KOPT-K1 (cell line): ENCODE measurements around the gene OCA2.

Experiments used
- H3K27ac ChIP-seq: fragments of 200-600 bp; sonication (generic); 2 replicates; pipeline ENCODE4 v1.5.1; 2016; ENCODE audit warnings: antibody characterized with exemption, mild to moderate bottlenecking, low read depth, low read length; ENCODE audit not compliant: poor library complexity, severe bottlenecking
- H3K36me3 ChIP-seq: fragments of 200-600 bp; sonication (generic); 2 replicates; pipeline ENCODE4 v1.5.1; 2017; ENCODE audit warnings: antibody characterized with exemption, mild to moderate bottlenecking, low read length, moderate library complexity; ENCODE audit not compliant: insufficient read depth
- H3K9me3 ChIP-seq: fragments of 200-600 bp; sonication (generic); 2 replicates; pipeline ENCODE4 v1.5.1; 2017; ENCODE audit warnings: antibody characterized with exemption, low read length, mild to moderate bottlenecking; ENCODE audit not compliant: insufficient read depth, poor library complexity, severe bottlenecking

OCA2 gene

DNA sequence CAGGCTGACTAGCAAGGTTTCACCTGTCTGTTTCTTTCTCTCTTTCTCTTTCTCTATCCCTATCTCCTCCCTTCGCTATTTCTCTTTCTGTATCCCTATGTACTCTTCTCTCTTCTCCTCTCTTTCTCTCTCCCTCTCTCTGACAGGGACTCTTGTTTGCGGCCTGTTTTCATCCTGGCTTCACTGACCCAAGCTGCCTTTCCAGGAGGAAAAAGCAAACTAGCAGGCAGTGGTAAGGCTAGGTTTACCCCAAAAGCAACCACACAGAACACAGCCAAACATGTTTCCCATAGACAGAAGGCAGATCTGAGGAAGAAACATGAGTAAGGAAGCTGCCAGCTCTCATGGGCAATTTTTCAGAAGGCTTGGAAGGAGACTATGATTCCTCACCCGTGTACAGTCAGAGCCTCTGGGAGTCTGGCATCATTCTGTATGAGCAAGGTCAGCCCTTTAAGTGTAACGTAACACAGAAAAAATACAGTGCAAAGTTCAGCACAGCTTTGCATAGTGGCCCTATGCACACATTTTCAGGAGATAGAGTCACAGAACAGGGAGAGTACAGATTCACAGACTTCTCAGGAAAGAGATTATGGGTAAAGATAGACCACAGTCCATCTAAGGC lies 61.0 kb downstream of the OCA2 start:
- Histone ChIP-seq H3K27ac (no peak overlapping the region), H3K36me3 (no peaks in the 10 kb centered on the region), H3K9me3 (no peaks in the 10 kb centered on the region)

GRCh38 chr15:28033443-28033842 lies 65.7 kb downstream of the OCA2 start:
- Histone ChIP-seq H3K27ac (no peak overlapping the region), H3K36me3 (no peaks in the 10 kb centered on the region), H3K9me3 (no peaks in the 10 kb centered on the region)

DNA sequence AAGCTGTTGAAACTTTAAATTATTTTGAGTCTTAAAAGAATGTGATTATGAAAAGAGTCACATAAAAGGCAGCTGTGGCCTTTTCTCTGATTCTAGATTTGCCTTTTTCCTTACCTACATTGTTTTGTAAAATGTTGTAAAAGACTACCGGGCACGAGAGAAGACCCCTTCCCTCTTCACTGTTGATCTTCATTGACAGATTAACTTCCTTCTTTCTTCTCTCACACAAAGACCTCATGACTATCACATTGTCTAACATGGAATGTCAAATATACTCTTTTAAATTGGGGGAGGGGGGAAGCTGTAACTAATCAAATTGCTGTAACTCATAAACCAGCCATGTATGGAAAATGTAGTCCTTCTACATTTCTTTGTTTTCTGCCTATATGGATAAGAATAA lies 68.3 kb downstream of the OCA2 start:
- no peaks in the 10 kb centered on the region for H3K9me3 ChIP-seq
- H3K36me3 ChIP-seq = no peaks in the 10 kb centered on the region
- H3K27ac ChIP-seq = no peak overlapping the region

- no peaks in the 10 kb centered on the region for H3K36me3 ChIP-seq
- no peaks in the 10 kb centered on the region for H3K9me3 ChIP-seq
- H3K27ac ChIP-seq = no peak overlapping the region
Measured at GRCh38 chr15:28027714-28028076, 71.4 kb downstream of the OCA2 start.

GRCh38 chr15:28026764-28027713 lies 72.1 kb downstream of the OCA2 start:
- H3K27ac ChIP-seq = no peak overlapping the region
- H3K9me3 ChIP-seq = no peaks in the 10 kb centered on the region
- no peaks in the 10 kb centered on the region for H3K36me3 ChIP-seq

GRCh38 chr15:28026221-28026620 lies 72.9 kb downstream of the OCA2 start:
- no peaks in the 10 kb centered on the region for H3K36me3 ChIP-seq
- no peak overlapping the region for H3K27ac ChIP-seq
- no peaks in the 10 kb centered on the region for H3K9me3 ChIP-seq

- H3K9me3 ChIP-seq = no peaks in the 10 kb centered on the region
- no peak overlapping the region for H3K27ac ChIP-seq
- H3K36me3 ChIP-seq = no peaks in the 10 kb centered on the region
Measured at GRCh38 chr15:28025413-28025812, 73.7 kb downstream of the OCA2 start.

GRCh38 chr15:28024889-28025250 lies 74.2 kb downstream of the OCA2 start:
- H3K27ac ChIP-seq = no peak overlapping the region
- no peaks in the 10 kb centered on the region for H3K9me3 ChIP-seq

GRCh38 chr15:28023933-28024888 lies 74.9 kb downstream of the OCA2 start:
- no peaks in the 10 kb centered on the region for H3K9me3 ChIP-seq
- no peak overlapping the region for H3K27ac ChIP-seq
- H3K36me3 ChIP-seq = no peaks in the 10 kb centered on the region

More at GRCh38 chr15:28024889-28025250, 74.2 kb downstream of the OCA2 start:
- H3K36me3 ChIP-seq = no peaks in the 10 kb centered on the region

- no peak overlapping the region for H3K27ac ChIP-seq
- no peaks in the 10 kb centered on the region for H3K9me3 ChIP-seq
- H3K36me3 ChIP-seq = no peaks in the 10 kb centered on the region
Measured at GRCh38 chr15:28023422-28023821, 75.7 kb downstream of the OCA2 start.

DNA sequence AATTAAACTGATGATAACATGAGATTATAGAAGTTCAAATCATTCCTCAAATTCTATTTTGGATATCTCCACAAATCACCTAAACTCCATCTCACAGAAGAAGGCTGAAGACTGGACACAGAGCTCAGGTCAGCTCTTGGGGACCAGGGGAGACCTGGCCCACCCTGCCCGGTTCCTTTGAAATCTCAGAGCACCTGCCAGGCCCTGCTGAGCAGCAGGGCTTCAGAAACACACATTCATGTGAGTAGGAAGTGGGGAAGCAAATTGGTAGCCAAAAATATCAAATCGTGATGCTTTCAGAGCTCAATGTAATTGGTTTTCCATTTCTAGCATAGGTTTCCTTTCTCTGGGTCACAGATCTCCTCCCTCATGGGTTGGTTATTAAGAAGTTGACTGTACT lies 76.2 kb downstream of the OCA2 start:
- Histone ChIP-seq H3K36me3 (no peaks in the 10 kb centered on the region), H3K27ac (no peak overlapping the region), H3K9me3 (no peaks in the 10 kb centered on the region)

GRCh38 chr15:28022181-28022580 lies 76.9 kb downstream of the OCA2 start:
- Histone ChIP-seq H3K27ac (no peak overlapping the region), H3K36me3 (no peaks in the 10 kb centered on the region), H3K9me3 (no peaks in the 10 kb centered on the region)

GRCh38 chr15:28021281-28022039 lies 77.7 kb downstream of the OCA2 start:
- no peaks in the 10 kb centered on the region for H3K9me3 ChIP-seq

GRCh38 chr15:28020644-28021043 lies 78.5 kb downstream of the OCA2 start:
- Histone ChIP-seq H3K27ac (no peak overlapping the region), H3K36me3 (no peaks in the 10 kb centered on the region), H3K9me3 (no peaks in the 10 kb centered on the region)

More at GRCh38 chr15:28021281-28022039, 77.7 kb downstream of the OCA2 start:
- Histone ChIP-seq H3K27ac (no peak overlapping the region), H3K36me3 (no peaks in the 10 kb centered on the region)
